ENCODE results near the gene SLC10A6.

SLC10A6 gene

GRCh38 chr4:86845593-86845992 is 3.6 kb downstream of the SLC10A6 start:
- no peak for TF ChIP-seq CTCF (IDR thresholded peaks at IDR 0.05; ENCODE audit: low read depth, low read length)
- DNase-seq = no peak
- no peaks in the 10 kb centered on the region for H3K9me3 ChIP-seq (ENCODE audit: severe bottlenecking)
- no peaks in the 10 kb centered on the region for H3K27me3 ChIP-seq (ENCODE audit: insufficient read depth, low read depth, severe bottlenecking)
- H3K36me3 ChIP-seq = no peaks in the 10 kb centered on the region
- no peak overlapping the region for H3K27ac ChIP-seq
- H3K4me3 ChIP-seq (ENCODE audit: low read depth, low read length) = no peak overlapping the region

DNA sequence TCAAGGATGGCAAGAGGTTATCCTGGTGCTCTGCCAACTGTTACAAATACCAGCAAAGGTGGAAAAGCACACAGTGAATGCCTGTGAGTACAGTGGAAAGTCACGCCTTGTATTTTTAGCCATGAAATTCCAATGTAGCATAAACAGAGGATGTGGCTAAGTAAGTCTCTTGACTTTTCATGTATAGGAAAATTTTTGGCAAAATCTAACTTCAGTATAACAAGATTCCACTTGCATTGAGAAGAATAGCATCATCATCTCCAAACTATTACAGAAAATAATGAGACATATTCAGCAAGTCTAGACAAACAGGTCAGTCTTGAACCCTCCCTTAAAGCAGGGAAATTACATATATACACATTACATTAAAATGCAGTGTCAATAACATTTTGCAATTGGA is 7.9 kb downstream of the SLC10A6 start:
- TF ChIP-seq CTCF (IDR thresholded peaks at IDR 0.05; ENCODE audit: low read depth, low read length) = no peak
- no peak overlapping the region for H3K27ac ChIP-seq
- no peaks in the 10 kb centered on the region for H3K9me3 ChIP-seq (ENCODE audit: severe bottlenecking)
- no peaks in the 10 kb centered on the region for H3K36me3 ChIP-seq
- DNase-seq = no peak
- no peak overlapping the region for H3K4me3 ChIP-seq (ENCODE audit: low read depth, low read length)
- H3K27me3 ChIP-seq (ENCODE audit: insufficient read depth, low read depth, severe bottlenecking) = no peaks in the 10 kb centered on the region

GRCh38 chr4:86840858-86841257 is 8.3 kb downstream of the SLC10A6 start:
- Histone ChIP-seq H3K27ac (no peak overlapping the region), H3K9me3 (ENCODE audit: severe bottlenecking) (no peaks in the 10 kb centered on the region), H3K27me3 (ENCODE audit: insufficient read depth, low read depth, severe bottlenecking) (no peaks in the 10 kb centered on the region), H3K4me3 (ENCODE audit: low read depth, low read length) (no peak overlapping the region), H3K36me3 (no peaks in the 10 kb centered on the region)
- TF ChIP-seq CTCF (IDR thresholded peaks at IDR 0.05; ENCODE audit: low read depth, low read length) = no peak
- DNase-seq = no peak

DNA sequence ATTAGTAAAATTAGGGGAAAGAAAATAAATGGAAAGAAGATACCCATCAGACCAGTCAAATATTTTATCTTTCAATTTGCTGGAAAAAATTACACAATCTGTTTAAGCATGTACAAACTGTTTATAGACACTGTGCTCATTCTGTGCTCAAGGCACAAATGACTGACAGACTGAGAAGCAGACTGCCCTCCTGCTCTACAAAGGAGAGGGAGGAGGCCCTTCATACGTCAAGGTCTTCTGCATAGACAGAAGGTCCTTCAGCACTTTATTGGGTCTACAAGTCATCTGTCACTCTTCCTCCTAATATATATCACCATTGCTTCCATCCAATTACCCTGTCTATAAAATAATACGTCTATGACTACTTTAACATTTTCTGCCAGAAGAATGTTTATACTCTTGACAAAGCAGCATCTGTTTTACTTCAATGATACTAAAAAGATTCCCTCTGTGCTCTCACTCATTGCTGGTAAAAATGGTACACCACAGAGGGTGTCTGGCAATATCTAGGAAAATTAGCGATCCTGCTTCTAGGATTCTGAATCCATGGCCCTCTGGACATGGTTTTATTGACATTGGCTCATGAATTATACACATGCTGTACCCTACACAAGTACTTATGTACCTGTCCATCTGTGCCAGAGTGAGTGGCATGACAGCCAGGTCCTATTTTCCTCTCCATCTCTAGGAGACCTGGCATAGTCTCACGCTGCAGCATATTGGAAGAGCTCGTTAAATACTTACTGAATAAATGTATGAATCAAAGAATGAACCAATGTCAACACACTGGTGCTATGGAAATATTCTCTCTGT is 11.3 kb downstream of the SLC10A6 start:
- Histone ChIP-seq H3K36me3 (no peaks in the 10 kb centered on the region), H3K4me3 (ENCODE audit: low read depth, low read length) (no peak overlapping the region), H3K27me3 (ENCODE audit: insufficient read depth, low read depth, severe bottlenecking) (no peaks in the 10 kb centered on the region), H3K9me3 (ENCODE audit: severe bottlenecking) (no peaks in the 10 kb centered on the region), H3K27ac (no peak overlapping the region)
- DNase-seq = no peak
- TF ChIP-seq CTCF (IDR thresholded peaks at IDR 0.05; ENCODE audit: low read depth, low read length) = no peak

DNA sequence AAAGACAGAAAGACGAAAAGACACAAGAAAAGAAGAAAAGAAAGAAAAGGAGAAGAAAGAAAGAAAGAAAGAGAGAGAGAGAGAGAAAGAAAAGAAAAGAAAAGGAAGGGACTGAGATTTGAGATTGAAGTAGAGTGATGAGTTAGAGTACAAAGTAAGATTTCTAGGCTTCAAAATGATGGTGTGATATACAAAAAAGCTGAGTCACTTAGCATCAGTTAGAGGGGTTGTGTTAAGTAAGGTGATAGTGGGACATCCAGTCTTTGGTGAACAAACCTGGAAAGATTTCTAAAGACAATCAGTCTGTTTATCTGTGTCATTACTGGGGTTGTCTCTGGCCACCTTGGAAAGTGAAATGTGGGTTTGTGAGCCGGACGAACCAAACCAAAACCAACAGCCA is 13.5 kb downstream of the SLC10A6 start:
- DNase-seq = no peak

More for the DNA sequence above, 13.5 kb downstream of the SLC10A6 start:
- Histone ChIP-seq H3K4me3 (ENCODE audit: low read depth, low read length) (no peak overlapping the region), H3K27ac (no peak overlapping the region), H3K27me3 (ENCODE audit: insufficient read depth, low read depth, severe bottlenecking) (no peaks in the 10 kb centered on the region), H3K9me3 (ENCODE audit: severe bottlenecking) (no peaks in the 10 kb centered on the region), H3K36me3 (no peaks in the 10 kb centered on the region)
- TF ChIP-seq CTCF (IDR thresholded peaks at IDR 0.05; ENCODE audit: low read depth, low read length) = no peak

Measured in WERI-Rb-1 (cell line).